Activated T-helper 17 cell treated with anti-CD3 and anti-CD28 coated beads, Interleukin-2, amount 50 U/mL, for 72 hours (primary cell): ENCODE measurements around the gene GNAS. TPM values are rescaled to one million over a fixed set of nuclear protein-coding genes. Genes with fewer than 3 reads are reported as not detected.

Source experiments
- ATAC-seq: fragments of 150-1000 bp; cut with Tn5 transposase; replicated peaks from 2 replicates; pipeline ENCODE4 v1.10.0; 2021; ENCODE audit warnings: mild to moderate bottlenecking, moderate library complexity
- H3K27ac Mint-ChIP-seq: one replicate; pipeline ENCODE4 v1.8.0; 2022; ENCODE audit warnings: mixed read lengths
- H3K27me3 Mint-ChIP-seq: one replicate; pipeline ENCODE4 v1.8.0; 2022; ENCODE audit warnings: mixed read lengths
- H3K36me3 Mint-ChIP-seq: one replicate; pipeline ENCODE4 v1.8.0; 2022; ENCODE audit warnings: low read depth, mild to moderate bottlenecking, mixed read lengths
- H3K4me1 Mint-ChIP-seq: one replicate; pipeline ENCODE4 v1.8.0; 2022; ENCODE audit warnings: mixed read lengths
- H3K4me3 Mint-ChIP-seq: one replicate; pipeline ENCODE4 v1.8.0; 2022; ENCODE audit warnings: mild to moderate bottlenecking, mixed read lengths
- H3K9me3 Mint-ChIP-seq: one replicate; pipeline ENCODE4 v1.8.0; 2022; ENCODE audit warnings: mixed read lengths
- total RNA-seq, 2 donors: library from RNA; stranded (reverse); gene quantifications; one replicate each; pipeline ENCODE4 v1.2.3, GENCODE V29; 2022

Gene GNAS
- total RNA-seq, 2 donors from 2014 or later: 412 to 688 TPM

DNA sequence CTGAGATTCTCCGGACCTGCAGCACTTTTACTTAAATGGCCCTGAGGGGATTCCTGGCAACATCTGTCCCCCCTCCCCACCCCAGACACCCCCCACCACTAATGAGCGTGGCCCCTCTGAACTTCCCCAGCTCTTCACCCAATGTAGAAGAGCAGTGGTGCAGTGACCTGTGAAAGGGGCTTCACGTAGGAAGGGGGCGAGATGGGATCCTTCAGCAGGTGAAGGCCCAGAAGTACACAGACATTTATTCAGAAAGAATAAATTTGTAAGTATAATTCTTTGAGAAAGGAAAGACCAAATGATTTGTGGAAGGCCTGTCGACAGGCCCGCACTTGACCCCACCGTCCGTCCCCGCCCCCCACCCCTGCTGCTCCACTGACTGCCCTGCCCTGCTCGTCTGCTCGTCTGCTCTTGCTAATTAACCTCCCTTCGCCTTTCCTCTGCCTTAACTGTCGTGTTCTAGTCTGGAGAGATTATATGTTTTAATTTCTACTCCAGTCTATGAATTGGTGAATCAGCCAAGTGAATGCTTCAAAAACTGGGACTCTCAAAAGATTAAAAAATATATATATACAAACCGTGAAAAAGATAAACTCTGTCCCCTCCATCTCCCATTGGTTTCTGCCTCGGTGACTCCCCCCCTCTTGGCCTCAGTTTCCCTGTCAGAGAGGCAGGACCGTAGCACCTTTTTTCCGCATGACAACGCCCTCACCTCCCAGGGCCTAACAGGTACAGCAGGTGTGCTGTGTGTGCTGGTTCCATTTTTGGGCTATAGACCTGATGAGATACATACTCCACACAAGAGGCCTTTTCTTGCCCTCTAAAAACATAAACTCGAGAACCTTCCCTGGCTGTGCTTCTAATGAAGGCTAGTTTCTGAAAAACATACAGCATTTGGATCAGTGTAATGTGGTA lies 49.2 kb downstream of the GNAS start:
- Mint-ChIP-seq H3K4me3 (no peak overlapping the region), H3K36me3 (peaks cover 95% of the 10 kb centered on the region), H3K4me1 (peaks cover 53% of the 10 kb centered on the region), H3K9me3 (no peaks in the 10 kb centered on the region), H3K27ac (no peak overlapping the region), H3K27me3 (no peaks in the 10 kb centered on the region)
- no peak for ATAC-seq

DNA sequence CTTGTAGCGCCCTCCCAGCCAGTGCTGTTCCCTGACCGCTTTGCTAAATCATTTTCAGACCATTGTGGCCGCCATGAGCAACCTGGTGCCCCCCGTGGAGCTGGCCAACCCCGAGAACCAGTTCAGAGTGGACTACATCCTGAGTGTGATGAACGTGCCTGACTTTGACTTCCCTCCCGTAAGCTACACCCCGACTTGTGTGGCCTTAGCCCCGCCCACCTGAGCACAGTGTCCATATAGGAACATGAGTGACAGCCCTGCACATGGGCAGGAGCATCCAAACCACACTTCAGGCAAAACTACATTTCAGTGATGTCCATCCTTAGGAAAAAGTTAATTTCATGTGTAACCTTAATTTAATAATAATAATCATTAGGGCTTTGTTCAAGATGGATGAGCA lies 51.1 kb downstream of the GNAS start:
- H3K4me1 Mint-ChIP-seq: peaks cover 64% of the 10 kb centered on the region
- no peak for ATAC-seq
- H3K27ac Mint-ChIP-seq: no peak overlapping the region
- H3K36me3 Mint-ChIP-seq: peaks cover 95% of the 10 kb centered on the region
- H3K4me3 Mint-ChIP-seq: no peak overlapping the region
- no peaks in the 10 kb centered on the region for H3K27me3 Mint-ChIP-seq
- no peaks in the 10 kb centered on the region for H3K9me3 Mint-ChIP-seq

- H3K27me3 Mint-ChIP-seq: no peaks in the 10 kb centered on the region
- H3K9me3 Mint-ChIP-seq: no peaks in the 10 kb centered on the region
- no peak overlapping the region for H3K27ac Mint-ChIP-seq
- H3K36me3 Mint-ChIP-seq: peaks cover 95% of the 10 kb centered on the region
- peaks cover 50% of the 10 kb centered on the region for H3K4me1 Mint-ChIP-seq
- no peak for ATAC-seq
- H3K4me3 Mint-ChIP-seq: no peak overlapping the region
These were observed 52.7 kb downstream of the GNAS start for GRCh38 chr20:58905236-58905635.

- no peak overlapping the region for H3K4me3 Mint-ChIP-seq
- H3K27ac Mint-ChIP-seq: no peak overlapping the region
- no peak for ATAC-seq
- peaks cover 95% of the 10 kb centered on the region for H3K36me3 Mint-ChIP-seq
- no peaks in the 10 kb centered on the region for H3K27me3 Mint-ChIP-seq
- peaks cover 47% of the 10 kb centered on the region for H3K4me1 Mint-ChIP-seq
- H3K9me3 Mint-ChIP-seq: no peaks in the 10 kb centered on the region
These were observed 53.6 kb downstream of the GNAS start for GRCh38 chr20:58906111-58906510.

- Mint-ChIP-seq H3K27me3 (no peaks in the 10 kb centered on the region), H3K9me3 (no peaks in the 10 kb centered on the region), H3K4me1 (peaks cover 45% of the 10 kb centered on the region), H3K36me3 (peaks cover 97% of the 10 kb centered on the region), H3K4me3 (peak overlapping the region; percentile 65), H3K27ac (peak overlapping the region; percentile 87)
- ATAC-seq: peak; percentile 70
These were observed 54.4 kb downstream of the GNAS start for GRCh38 chr20:58906894-58907293.

DNA sequence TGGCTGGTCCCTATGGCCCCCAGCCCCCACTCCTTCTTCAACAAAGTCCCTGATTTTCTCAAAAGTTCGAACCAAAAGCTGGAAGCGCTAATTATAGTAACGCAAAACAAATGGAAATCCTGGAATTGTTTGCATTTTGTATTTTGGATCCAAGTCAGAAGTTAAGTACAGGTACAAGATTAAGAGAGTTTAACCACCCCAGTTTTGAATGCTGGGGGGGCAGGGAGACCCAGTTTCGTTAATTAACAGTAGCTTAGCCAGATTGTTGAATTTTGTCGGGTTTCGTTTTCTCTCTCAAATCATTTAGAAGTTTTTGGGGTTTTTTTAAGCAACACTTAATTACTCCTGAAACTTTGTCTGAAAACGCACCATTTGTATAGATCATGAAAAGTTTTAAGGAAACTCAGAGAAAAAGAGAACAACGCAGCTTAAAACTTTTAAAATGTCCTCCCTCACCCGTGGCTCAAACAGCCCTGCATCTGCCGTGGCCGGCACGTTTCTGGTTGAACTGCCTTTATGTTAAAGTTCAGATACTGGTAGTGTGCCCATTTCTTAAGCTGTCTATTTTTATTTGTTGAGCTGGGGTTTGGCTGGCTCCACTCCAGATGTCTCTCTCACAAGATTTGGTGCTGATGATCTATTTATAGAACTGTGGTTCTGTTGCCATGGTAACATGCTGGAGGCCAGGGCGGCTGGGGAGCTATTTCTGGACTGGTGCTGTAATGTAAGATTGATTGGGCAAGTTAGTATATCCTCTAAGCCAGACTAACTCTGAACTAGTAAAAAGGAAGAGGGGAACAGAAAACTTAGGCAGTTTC lies 55.0 kb downstream of the GNAS start:
- Mint-ChIP-seq H3K36me3 (peaks cover 98% of the 10 kb centered on the region), H3K4me1 (peaks cover 41% of the 10 kb centered on the region), H3K9me3 (no peaks in the 10 kb centered on the region), H3K4me3 (peak overlapping the region; percentile 65), H3K27me3 (no peaks in the 10 kb centered on the region), H3K27ac (peak overlapping the region; percentile 87)
- peak; percentile 88 for ATAC-seq

- Mint-ChIP-seq H3K27me3 (no peaks in the 10 kb centered on the region), H3K4me3 (peak overlapping the region; percentile 65), H3K27ac (peak overlapping the region; percentile 87), H3K9me3 (no peaks in the 10 kb centered on the region), H3K4me1 (peaks cover 39% of the 10 kb centered on the region), H3K36me3 (peaks cover 92% of the 10 kb centered on the region)
- no peak for ATAC-seq
These were observed 55.7 kb downstream of the GNAS start for GRCh38 chr20:58908221-58908620.

- Mint-ChIP-seq H3K9me3 (no peaks in the 10 kb centered on the region), H3K4me1 (peaks cover 32% of the 10 kb centered on the region), H3K4me3 (no peak overlapping the region), H3K27ac (no peak overlapping the region), H3K27me3 (no peaks in the 10 kb centered on the region), H3K36me3 (peaks cover 85% of the 10 kb centered on the region)
- no peak for ATAC-seq
These were observed 56.4 kb downstream of the GNAS start for GRCh38 chr20:58908941-58909340.

GRCh38 chr20:58909585-58909984 lies 57.1 kb downstream of the GNAS start:
- Mint-ChIP-seq H3K27me3 (no peaks in the 10 kb centered on the region), H3K36me3 (peaks cover 79% of the 10 kb centered on the region), H3K4me1 (peaks cover 32% of the 10 kb centered on the region), H3K4me3 (no peak overlapping the region), H3K9me3 (no peaks in the 10 kb centered on the region), H3K27ac (no peak overlapping the region)
- no peak for ATAC-seq

GRCh38 chr20:58910473-58910872 lies 58.0 kb downstream of the GNAS start:
- ATAC-seq: no peak
- Mint-ChIP-seq H3K36me3 (peaks cover 70% of the 10 kb centered on the region), H3K4me1 (peaks cover 24% of the 10 kb centered on the region), H3K27ac (no peak overlapping the region), H3K27me3 (no peaks in the 10 kb centered on the region), H3K9me3 (no peaks in the 10 kb centered on the region), H3K4me3 (no peak overlapping the region)

GRCh38 chr20:58911309-58911708 lies 58.8 kb downstream of the GNAS start:
- no peak for ATAC-seq
- H3K27me3 Mint-ChIP-seq: no peaks in the 10 kb centered on the region
- H3K9me3 Mint-ChIP-seq: no peaks in the 10 kb centered on the region
- no peak overlapping the region for H3K27ac Mint-ChIP-seq
- H3K4me3 Mint-ChIP-seq: no peak overlapping the region
- peaks cover 17% of the 10 kb centered on the region for H3K4me1 Mint-ChIP-seq
- peaks cover 62% of the 10 kb centered on the region for H3K36me3 Mint-ChIP-seq

DNA sequence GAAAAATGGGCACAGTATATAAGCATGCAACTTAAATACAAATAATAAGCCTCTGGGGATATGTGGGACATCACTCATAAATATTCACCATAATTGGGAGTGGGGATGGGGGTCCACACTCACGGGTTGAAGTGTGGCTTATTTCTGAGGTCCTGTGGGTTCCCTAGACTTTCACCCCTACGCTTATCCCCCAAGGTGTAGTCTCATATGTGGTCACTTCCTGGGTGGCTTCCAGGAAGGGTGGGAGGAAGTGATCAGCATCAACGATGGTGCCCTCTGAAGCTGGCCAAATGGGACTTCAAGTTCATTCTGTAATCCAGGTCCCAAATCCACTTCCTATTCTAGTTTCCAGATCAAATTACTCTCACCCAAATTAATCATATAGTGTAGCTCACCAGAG lies 59.5 kb downstream of the GNAS start:
- no peak for ATAC-seq
- no peak overlapping the region for H3K27ac Mint-ChIP-seq
- no peaks in the 10 kb centered on the region for H3K9me3 Mint-ChIP-seq
- H3K27me3 Mint-ChIP-seq: no peaks in the 10 kb centered on the region
- no peak overlapping the region for H3K4me3 Mint-ChIP-seq
- peaks cover 55% of the 10 kb centered on the region for H3K36me3 Mint-ChIP-seq
- H3K4me1 Mint-ChIP-seq: peaks cover 14% of the 10 kb centered on the region

DNA sequence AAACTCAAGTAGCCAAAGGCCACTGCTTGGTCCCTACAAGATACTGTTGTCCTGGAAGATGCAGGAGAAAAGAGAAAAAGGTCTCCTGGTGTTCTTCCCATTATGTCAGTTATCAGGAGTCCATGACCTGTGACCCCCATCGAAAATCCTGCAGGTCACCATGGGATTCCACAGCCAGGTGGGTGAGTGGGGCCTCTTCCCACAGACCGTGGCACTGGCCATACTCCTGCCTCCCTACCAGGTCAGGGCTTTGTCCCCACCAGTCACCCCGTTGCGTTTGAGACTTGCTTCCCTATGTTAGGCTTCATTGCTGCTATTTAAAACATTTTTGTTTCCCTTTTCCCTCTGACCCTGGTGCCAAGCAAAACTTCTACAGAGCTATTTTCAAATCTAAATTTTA lies 60.6 kb downstream of the GNAS start:
- H3K4me3 Mint-ChIP-seq: no peak overlapping the region
- H3K9me3 Mint-ChIP-seq: no peaks in the 10 kb centered on the region
- peaks cover 44% of the 10 kb centered on the region for H3K36me3 Mint-ChIP-seq
- no peak for ATAC-seq
- no peak overlapping the region for H3K27ac Mint-ChIP-seq
- no peaks in the 10 kb centered on the region for H3K27me3 Mint-ChIP-seq
- H3K4me1 Mint-ChIP-seq: peaks cover 3% of the 10 kb centered on the region

GRCh38 chr20:58918621-58919020 lies 66.1 kb downstream of the GNAS start:
- no peaks in the 10 kb centered on the region for H3K9me3 Mint-ChIP-seq
- no peaks in the 10 kb centered on the region for H3K36me3 Mint-ChIP-seq
- no peak for ATAC-seq
- no peak overlapping the region for H3K27ac Mint-ChIP-seq
- no peaks in the 10 kb centered on the region for H3K4me1 Mint-ChIP-seq
- no peak overlapping the region for H3K4me3 Mint-ChIP-seq
- H3K27me3 Mint-ChIP-seq: no peaks in the 10 kb centered on the region

DNA sequence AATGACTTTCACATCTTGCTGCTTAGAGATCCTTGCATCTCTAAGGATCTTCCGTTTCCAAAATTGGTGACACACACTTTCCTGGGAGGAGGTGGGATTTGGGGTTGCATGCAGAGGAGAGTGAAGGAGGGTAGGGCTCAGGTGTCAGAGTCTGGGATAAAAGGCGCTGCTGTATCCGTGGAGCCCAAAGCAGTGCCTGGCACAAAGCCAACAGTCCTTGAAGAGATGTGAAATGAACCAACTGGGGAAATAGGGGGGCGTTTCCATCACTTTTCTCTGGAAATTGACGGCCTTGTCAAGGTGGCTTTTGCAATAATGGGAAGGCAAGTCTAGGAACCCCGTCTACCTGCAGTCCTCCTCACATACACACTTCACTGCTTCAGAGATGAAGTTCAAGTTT lies 69.0 kb downstream of the GNAS start:
- Mint-ChIP-seq H3K36me3 (no peaks in the 10 kb centered on the region), H3K27me3 (no peaks in the 10 kb centered on the region), H3K9me3 (no peaks in the 10 kb centered on the region), H3K27ac (no peak overlapping the region), H3K4me1 (no peaks in the 10 kb centered on the region), H3K4me3 (no peak overlapping the region)
- no peak for ATAC-seq
